HT-29 (cell line): ENCODE measurements around the gene TXNIP. TPM values are rescaled to one million over a fixed set of nuclear protein-coding genes. Genes with fewer than 3 reads are reported as not detected.
"Not testable (repeated sequence)": the region's sequence is repeated elsewhere in the genome, so short reads cannot be mapped to it uniquely, and the experiment has no call there.

Experiments used
- DNase-seq: peaks from one replicate; pipeline ENCODE4 v3.0.0-alpha.2; 2015; ENCODE audit warnings: low spot score
- total RNA-seq: library from RNA; depleted of rRNA; stranded (reverse); fragments of >200 nt; shearing (Covaris generic); gene quantifications from 2 replicates; pipeline ENCODE4 v1.2.3, GENCODE V29; 2014; rRNA removed

Gene TXNIP, protein sequence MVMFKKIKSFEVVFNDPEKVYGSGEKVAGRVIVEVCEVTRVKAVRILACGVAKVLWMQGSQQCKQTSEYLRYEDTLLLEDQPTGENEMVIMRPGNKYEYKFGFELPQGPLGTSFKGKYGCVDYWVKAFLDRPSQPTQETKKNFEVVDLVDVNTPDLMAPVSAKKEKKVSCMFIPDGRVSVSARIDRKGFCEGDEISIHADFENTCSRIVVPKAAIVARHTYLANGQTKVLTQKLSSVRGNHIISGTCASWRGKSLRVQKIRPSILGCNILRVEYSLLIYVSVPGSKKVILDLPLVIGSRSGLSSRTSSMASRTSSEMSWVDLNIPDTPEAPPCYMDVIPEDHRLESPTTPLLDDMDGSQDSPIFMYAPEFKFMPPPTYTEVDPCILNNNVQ
- 30.1 and 46.6 TPM in 2 replicates for total RNA-seq

DNA sequence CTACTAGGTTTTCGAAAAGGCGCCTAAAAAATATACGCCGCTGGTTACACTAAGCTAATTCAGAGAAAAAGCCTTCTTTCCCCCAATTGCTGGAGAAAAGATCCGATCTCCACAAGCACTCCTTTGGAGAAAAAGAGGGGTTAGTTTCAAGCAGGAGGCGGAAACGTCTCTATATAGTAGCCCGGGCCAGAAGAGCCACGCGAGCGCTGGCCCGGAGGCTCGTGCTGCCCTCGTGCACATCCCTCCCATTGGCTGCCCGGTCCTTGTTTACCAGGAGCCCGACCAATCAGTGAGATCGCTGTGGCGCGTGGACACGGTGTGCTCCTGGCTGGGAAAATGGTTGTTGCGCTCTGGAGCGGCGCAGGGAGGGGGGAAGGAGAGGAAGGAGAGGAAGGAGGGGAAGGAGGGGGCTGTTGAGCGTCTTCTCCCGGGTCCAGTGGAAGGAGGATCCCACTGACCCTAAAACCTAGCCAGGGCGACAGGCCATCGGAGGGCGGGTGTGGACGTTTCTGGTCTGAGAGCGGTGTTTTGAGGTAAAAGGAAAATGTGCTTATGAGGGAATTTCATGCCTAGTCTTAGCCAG is at the start of gene TXNIP:
TSS of gene TXNIP (minus strand) at position 147 of the 583 bp plus-strand sequence. CDS start 313 bp downstream, outside the sequence.
- peak; percentile 96 for DNase-seq

DNA sequence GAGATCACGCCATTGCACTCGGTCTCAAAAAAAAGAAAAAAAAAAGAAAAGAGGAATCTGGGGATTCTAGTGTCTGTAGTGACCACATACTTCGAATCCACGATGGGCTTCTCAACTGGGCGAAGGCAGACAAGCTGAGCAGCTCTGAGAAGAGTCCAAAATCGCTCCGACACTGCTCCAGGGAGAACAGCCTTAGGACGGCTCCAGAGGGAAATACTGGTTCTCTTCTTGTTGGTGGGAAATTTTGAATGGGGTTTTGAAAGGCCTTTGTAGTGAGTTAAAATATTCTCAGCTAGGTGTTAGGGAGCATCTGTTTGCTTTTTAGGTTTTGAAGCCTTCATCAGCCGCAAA is 43.4 kb upstream of the TXNIP start:
- no peak for DNase-seq

DNA sequence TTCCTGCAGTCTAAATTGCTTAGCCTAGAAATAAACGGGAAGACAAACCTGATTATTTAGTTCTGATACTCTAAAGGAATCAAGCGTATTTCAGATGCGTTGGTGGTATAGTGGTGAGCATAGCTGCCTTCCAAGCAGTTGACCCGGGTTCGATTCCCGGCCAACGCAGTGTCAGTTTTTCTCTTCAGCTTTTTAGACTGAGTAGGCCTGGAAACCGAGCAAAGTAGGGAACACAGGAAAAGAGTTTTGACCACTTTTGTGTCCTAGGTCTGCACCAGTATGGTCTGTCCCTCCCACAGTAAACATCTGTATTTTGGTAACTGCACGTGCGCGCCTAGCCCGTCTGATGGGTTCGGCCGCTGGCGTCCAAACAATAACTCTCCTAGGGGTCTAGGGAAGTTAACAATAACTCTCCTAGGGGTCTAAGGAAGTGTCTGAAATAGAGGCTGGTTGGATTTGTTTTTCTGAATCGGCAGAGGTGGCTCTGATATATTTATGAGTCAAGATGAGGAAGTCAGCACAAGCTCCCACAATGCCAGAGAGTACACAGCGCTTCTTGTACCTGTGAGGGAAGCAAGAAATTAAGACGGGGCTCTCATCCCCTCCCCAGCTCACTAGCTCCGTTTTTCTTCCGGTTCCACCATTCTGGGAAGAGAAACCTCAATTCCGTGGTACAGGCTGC is 40.7 kb upstream of the TXNIP start:
- peak; percentile 99 for DNase-seq

DNA sequence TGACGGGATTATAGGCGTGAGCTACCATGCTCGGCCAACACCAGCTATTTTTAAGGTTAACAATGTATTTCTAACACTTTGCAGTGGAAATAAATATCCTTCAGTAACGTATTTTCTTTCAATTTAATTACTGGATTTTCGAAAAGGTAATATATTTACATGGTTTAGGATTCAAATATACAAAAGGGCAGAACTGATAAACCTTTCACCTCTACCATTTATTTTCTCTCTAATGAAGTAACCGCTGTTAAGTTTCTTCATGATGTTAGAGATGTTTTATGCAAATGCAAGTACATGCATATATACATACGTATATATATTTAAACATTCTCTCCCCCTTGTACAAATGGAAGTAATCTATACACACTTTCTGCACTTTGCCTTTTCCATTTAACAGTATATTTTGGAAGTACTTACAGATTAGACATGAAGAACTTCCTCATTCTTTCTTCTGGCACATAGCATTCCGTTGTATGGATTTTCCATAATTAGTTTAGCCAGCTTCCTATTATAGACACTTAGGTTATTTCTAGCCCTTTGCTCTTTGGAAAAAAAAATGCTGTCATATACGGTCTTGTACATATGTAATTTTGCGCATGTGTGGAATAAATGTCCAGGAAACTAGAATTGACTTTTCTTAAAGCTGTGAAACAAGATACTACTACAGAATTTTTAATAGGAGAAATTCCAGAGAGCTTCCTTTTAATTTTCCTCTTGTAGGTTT is 40.0 kb upstream of the TXNIP start:
- DNase-seq = no peak

DNA sequence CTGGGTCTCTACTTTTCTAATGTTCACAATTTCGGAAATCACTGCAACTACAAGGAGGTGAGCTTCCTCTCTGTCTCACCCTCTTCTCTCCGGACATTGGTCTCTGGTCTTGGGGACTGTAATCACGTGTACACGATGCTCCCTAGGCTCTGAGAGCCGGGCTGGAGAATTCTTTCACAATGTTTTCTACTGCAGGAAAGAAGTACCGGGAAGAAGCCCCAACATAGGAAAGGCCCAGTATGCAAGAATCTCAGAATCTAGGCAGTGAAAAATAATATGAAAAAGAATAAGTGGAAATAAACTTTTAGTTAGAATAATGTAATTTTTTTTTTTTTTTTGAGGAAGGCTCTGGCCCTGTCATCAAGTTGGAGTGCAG is 38.7 kb upstream of the TXNIP start:
- DNase-seq = peak; percentile 84

DNA sequence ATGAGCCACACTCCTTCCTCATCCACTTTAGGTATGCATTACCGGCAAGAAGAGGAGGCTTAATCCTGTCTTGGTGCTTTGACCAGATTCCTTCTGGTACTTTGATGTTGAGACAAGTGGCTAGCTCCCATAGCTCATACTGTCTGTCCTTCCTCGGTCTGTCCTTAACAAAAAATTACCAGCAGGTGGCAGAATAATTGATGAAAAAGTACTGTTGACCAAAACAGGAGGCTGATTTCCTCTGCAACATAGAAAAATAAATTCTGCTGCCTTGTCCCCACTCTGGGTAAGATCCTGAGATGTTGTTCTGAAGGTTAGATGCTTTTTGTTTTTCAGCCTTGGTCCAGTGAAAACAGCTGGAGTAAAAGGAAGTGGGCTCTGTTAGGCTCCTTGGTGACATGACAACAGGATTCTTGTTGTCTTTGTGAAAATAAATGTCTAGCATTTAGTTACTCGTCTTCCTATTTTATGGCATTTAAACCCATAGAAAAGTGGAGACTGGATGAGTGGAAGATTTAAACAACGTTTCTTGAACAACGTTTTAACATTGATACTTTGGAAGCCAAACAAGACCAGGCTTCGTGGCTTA is 36.3 kb upstream of the TXNIP start:
- peak; percentile 68 for DNase-seq

DNA sequence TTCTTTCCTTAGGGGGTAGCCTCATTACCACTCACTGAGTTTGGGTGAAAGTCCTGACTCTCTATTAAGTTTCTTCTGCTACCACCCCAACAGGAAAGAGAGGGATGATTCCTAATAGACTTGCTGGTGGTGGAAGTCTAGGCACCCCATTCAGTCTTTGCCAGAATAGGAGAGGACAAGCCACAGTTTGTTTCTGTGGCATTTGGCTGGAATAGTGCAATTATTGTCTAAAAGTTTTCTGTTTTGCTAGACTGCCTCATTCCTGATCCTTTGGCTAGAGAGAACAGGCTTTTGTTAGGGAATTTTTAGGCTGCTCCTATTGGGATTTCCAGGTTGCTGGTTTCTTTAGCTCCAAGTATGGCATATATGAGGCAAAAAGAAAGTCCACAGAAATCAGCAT is 35.1 kb upstream of the TXNIP start:
- no peak for DNase-seq

DNA sequence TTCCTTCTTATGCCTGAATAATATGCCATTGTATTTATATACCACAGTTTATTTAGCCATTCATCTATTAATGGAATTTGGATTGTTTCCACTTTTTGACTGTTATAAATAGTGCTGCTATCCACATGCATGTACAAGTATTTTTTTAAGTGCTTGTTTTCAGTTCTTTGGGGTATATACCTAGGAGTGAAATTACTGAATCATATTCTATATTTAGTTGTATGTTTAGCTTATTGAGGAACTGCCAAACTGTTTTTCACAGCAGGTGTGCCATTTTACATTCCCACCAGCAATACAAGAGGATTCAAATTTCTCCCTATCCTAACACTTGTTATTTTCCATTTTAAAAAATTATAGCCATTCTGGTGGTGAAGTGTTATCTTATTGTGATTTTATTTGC is 32.7 kb upstream of the TXNIP start:
- DNase-seq = no peak

DNA sequence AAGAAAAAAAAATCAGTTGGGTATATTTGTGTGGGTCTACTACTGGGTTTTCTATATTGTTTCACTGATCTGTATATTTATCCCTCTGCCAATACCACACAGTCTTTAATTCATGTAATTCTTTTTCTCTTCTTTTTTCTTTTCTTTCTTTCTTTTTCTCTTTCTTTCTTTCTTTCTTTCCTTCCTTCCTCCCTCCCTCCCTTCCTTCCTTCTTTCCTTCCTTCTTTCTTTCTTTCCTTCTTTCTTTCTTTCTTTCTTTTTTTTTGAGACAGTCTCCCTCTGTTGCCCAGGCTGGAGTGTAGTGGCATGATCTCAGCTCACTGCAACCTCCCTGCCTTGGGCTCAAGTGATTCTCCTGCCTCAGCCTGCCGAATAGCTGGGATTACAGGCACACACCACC is 30.3 kb upstream of the TXNIP start:
- DNase-seq = not testable (repeated sequence)

DNA sequence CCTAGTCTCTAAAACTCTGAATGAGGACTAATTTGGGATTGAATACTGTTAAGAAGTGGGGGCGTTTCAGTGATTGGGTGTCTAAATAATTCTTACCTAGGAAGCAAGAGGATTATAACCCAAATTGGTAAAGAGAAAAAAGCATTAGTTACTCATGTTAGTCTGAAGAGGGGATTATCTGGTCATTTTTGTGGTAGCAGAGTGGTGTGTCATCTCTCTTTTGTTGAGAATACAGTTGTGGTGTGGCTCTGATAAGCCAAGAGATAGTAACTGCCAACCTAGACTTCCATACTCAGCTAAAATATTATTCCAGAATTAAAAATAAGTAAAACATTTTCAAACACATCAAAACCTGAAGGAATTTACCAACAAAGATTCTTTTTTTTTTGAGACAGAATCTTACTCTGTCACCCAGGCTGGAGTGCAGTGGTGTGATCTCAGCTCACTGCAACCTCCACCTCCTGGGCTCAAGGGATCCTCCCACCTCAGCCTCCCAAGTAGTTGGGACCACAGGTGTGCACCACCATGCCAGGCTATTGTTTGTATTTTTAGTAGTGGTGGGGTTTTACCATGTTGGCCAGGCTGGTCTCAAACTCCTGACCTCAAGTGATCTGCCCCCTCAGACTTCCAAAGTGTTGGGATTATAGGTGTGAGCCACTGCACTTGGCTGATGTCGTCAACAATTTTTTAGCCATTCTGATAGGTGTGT is 29.6 kb upstream of the TXNIP start:
- not testable (repeated sequence) for DNase-seq

DNA sequence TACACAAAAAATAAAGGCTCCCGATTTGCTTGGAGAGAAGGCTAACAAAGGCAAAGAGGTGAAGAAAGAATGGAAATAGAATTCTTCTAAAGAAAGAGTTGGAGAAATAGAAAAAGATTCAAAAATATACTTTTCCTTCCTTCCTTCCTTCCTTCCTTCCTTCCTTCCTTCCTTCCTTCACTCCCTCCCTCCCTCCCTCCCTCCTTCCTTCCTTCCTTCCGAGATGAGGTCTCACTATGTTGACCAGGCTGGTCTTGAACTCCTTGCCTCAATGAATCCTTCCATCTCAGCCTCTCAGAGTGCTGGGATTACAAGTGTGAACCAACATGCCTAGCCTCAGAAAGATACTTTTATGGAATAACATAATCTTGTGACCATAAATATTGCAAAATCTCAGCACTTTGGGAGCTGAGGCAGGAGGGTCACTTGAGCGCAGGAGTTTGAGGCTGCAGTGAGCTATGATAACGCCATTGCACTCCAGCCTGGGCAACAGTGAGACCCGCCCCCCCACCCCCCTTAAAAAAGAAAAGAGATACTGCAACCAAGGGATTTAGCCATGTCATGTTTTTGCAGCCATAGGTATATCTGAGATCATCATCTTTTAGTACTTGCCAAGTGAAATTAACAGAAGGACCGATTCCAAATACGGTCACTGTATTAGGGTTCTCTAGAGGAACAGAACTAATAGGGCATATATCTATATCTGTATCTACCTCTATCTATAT is 26.2 kb upstream of the TXNIP start:
- DNase-seq = no peak

DNA sequence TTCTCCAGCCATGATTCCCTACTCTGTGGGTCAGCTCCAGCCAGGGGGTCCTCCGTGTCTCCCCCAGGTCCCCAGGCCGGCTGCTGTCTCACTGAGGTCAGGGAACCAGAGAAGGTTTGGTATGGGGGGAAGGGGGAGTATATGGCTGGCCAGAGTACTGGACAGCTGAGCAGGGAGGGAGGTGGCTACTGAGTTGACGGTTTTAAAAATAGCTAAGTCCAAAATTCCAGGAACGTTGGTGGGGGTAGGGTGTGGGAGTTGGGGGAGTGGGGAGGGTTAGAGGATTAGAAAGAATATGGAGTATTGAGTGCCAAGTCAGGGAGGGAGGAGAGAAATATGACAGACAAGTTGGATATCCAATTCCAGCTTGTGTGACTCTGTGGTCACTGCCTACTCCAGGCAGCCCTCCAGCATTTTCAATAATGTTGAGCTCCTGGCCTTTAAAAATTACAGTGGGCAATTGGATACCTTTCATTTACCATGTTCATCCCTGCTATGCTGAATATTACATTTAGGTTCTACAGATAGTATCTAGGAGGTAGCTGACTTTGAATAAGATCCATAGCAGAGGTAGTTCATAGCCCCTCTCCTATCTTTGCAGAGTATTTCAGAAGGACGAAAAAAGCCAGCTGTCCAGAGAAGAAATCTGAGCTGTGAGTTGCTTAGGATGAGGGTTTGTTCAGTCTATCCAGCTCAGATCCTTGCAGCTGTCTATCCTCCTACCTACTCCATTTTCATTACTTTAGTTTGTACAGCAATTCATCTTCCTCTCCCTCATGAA is 25.4 kb upstream of the TXNIP start, which contains the start of gene HJV:
TSS of gene HJV (minus strand) at position 114 of the 781 bp plus-strand sequence. CDS start 1,504 bp downstream, outside the sequence.
- DNase-seq = no peak

DNA sequence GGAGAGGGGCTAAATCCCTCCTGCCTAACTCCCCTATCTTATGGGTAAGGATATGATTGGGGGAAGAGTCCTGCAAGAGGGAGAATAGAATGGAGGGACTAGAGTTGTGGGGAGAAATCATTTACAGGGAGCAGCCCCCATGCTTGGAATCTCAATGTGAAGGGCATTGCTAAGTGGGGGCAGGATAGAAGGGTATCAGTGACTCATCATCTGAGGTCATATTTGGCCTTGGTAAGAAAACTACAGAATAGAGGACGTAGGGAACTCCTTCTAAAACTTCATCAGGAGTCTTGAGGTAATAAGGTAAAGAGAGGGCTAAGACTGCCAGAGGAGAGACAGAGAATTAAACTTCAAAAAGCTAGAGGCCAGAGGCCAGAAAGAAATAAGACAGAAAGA is 24.7 kb upstream of the TXNIP start:
- no peak for DNase-seq

DNA sequence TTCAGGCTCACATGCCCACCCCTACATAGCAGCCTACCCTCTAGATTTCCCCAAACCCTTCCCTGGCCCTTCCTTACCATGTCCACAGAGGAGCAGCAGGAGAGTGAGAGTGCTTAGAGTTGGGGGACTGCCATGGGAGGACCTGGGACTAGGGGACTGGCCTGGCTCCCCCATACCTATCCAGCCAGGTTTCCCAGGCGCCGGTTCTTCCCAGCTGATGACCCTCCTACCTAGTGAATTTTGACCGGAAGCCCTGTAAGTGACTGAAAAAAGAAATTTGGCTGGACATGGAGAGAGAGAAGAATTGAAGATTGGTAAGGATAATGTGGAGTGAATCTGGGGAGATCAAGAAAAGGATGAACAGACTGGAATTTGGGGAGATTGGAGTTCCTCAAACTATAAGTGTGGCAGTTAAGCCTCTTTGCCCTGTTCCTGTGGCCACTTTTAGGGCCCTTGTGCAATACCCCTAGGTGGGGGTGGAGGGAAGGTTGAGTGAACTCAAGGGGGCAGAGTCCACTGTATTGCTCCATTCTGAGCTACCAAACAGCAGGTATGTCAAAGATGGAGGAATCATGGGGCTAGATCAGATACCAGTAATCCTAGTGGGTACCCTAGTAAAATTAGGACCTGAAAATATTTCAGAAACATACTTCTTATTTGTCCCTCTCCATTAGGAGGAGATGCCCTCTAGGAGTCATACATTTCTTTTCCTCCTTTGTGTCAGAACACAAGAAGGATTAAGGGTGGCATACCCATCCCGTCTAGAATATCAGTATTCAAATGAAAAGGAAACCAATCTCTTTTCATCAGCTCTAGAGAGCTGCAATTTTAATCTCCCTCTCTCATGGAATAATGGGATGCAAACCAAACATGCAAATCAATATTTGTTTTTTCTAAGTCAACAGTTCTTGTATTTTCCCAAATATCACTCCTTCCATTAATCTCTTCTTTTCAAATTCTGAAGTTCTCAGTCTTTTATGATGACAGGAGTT is 24.0 kb upstream of the TXNIP start:
- no peak for DNase-seq

DNA sequence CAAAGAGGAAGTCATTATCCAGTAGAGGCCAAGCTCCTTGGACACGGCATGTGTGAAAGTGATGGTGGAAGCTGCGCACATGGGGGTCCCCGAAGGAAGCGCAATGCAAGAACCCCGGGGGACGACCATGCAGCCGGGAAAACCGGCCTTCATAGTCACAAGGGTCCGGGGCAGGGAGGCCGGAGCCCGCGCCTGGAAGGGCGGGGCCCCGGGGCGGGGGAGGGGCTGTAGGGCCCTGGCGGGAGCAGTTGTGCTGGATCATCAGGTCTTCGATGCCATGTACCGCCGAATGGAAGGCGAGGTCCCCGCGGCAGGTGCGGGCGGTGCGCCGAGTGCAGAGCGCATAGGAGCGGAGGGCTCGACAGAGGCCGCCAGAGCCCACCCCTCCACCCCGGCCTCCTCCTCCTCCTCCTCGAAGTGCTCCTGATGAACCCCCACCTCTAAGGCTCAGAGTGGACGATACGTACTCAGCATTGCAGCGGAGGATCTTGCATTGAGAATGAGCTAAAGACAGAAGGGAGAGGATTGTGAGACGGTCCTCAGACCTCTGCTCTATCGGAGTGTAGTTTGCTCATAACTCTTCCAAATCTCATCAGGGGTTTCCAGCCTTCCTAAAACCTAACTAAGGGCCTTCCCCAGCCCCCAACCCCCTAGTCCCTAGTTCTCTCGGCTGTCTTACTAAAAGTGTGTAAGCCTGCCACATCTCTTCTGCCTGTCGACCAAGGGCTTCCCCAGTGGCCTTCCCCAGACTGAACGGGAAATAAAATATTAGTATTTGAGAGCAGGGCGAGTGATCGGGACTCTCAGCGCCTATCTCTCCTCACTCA is 23.1 kb upstream of the TXNIP start:
- DNase-seq = no peak

DNA sequence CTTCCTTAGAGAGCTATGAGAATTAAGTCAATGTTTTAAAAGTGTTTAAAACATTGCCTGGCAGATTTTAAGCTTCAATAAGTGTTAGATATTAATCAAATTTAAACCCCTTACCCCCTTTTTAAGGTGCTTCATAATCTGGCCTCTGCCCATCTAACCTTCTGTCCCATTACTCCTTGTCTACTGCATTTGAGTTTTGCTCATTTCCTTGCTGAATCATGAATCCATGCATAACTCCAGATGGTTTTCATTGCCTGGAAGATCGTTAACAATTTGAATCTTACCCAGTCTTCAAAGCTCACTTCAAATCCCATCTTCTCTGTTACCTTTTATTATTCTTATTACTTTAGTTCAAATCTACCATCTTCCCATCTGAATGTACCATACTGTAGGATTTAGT is 20.5 kb upstream of the TXNIP start:
- DNase-seq = no peak

DNA sequence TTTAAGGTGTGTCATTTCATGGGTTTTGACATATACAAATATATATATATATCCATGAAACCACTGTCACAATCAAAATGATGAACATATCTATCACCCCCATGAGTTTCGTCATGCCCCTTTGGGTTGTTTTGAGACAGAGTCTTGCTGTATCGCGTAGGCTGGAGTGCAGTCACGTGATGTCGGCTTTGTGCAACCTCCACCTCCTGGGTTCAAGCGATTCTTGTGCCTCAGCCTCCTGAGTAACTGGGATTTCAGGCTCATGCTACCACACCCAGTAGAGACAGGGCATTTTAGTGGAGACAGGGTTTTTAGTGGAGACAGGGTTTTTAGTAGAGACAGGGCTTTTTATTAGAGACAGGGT is 17.2 kb upstream of the TXNIP start:
- no peak for DNase-seq
